ENCODE results near the gene CES3.

Gene CES3

DNA sequence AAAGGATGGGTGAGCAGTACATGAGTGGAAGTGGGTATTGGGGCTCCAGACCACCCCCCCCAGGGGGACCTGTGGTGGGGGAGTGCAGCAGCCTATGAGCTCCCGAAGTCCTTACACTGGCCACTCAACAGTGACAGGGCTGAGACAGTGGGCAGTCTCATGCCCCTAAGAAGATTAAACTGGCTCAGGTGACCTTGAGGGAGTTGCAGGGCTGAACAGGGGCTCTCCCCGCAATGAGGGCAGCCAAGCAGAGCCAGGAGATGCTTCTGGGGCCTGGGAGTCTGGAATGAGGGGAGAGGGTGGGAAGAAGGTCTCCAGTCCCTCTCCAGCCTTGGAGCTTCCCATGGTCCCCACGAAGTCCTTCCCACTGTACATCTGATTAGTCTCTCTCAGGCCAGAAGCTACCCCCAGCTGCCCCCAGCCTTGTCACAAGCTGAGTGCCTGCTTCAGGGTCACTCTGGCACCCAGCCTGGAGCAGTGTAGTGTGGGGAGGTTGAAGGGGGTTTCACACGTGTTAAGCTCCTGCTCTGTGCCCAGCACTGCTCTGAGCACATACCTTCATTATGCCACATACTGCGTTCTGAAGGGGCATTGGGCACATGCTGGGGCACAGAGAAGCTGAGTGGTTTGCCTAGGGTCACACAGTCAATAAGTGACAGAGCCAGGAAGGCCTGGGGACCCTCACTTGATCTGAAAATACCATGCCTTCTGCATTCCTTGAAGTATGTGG lies 41.3 kb upstream of the CES3 start:
- TF ChIP-seq POLR2AphosphoS5 (IDR thresholded peaks at IDR 0.05; ENCODE audit: low read depth, low read length) = no peak
- no peak for TF ChIP-seq TAF1 (IDR thresholded peaks at IDR 0.05; ENCODE audit: borderline replicate concordance, low read depth, low read length)
- TF ChIP-seq POLR2A (IDR thresholded peaks at IDR 0.05; ENCODE audit: low read depth, low read length) = no peak
- DNase-seq (ENCODE audit: insufficient read length) (no peak), FAIRE-seq (no peak)

DNA sequence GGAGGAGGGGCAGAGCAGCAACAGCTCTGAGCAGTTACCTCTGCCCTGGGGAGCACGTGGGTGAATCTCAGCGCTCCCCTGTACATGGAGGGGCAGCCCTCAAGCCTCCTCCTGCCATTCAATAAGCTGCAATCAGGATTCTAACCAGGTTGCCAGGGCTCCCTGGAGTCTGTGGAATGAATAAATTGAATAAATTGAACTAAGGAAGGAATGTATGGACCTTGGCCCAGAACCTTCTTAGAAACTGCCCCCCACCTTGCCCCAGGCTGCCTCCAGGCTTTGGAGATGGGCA lies 40.8 kb upstream of the CES3 start:
- no peak for DNase-seq (ENCODE audit: insufficient read length)
- TF ChIP-seq POLR2AphosphoS5 (IDR thresholded peaks at IDR 0.05; ENCODE audit: low read depth, low read length) (no peak), TAF1 (IDR thresholded peaks at IDR 0.05; ENCODE audit: borderline replicate concordance, low read depth, low read length) (no peak), POLR2A (IDR thresholded peaks at IDR 0.05; ENCODE audit: low read depth, low read length) (no peak)
- no peak for FAIRE-seq

DNA sequence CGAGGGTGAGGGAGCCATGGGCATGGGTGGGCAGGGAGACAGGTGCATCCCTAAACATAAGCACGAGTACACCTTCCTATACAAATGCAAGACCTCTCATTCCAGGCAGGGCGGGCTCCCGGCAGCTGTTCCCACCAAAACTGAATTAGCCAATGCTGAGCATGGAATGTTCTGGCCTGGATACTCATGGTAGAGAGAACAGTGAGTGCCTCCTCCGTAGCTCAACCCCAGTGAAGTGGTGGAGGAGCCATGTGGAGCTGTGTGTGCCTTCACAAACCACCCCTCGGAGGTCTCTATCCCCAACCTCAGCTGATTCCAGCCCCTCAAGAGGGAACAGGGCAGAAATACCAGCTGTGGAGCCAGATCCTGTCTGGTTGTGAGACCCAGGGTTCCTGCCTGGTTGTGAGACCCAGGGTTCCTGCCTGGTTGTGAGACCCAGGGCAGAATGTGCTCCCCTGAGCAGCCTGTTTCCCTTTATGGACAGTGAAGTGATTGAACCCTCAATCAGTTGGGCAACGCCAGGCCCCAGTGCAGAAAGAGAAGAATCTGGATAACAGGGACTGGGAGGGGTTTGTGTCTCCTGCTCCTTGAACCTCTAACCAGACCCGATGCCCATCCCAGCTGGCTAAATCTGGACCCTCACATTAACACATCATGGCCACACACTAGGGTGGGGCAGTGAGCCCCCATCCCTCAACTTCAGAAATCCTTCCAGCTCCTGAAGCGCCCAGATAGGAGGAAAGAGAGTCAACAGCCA lies 40.0 kb upstream of the CES3 start:
- FAIRE-seq (no peak), DNase-seq (ENCODE audit: insufficient read length) (no peak)
- TF ChIP-seq TAF1 (IDR thresholded peaks at IDR 0.05; ENCODE audit: borderline replicate concordance, low read depth, low read length) (no peak), POLR2A (IDR thresholded peaks at IDR 0.05; ENCODE audit: low read depth, low read length) (no peak), POLR2AphosphoS5 (IDR thresholded peaks at IDR 0.05; ENCODE audit: low read depth, low read length) (no peak)

DNA sequence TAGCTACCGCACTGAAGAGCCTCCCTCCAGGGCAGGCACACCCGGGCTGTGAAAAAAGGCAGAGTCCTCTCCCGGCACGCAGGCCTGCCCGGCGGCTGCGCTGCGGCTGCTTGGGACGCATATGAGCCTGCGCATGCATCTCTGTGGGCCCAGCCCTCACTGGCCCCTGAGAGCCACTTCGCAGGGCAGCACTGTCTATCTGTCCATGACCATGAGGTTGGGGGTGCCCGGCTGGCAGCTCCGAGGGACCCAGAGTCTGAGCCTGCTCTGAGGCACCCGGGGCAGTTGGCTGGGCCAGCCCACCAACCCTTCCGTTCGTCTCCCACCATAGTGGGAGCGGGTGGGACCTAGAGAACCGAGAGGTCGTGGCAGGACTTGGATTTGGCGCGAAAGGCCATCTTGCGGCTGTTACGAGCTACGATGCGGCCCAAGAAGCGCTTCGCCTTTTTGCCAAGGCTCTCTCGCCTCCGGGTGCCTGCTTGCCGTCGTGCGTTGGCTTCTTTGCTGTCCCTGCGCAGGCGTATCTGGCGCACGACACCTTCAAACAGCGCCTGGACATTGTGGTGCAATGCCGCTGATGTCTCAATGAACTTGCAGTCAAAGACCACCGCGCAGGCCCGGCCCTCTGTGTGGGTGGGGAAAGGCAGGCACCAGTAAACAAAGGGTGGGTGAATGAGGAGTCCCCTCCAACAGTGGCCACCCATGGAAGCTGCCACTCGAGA lies 39.2 kb upstream of the CES3 start:
- no peak for DNase-seq (ENCODE audit: insufficient read length)
- TF ChIP-seq TAF1 (IDR thresholded peaks at IDR 0.05; ENCODE audit: borderline replicate concordance, low read depth, low read length) (no peak), POLR2A (IDR thresholded peaks at IDR 0.05; ENCODE audit: low read depth, low read length) (no peak), POLR2AphosphoS5 (IDR thresholded peaks at IDR 0.05; ENCODE audit: low read depth, low read length) (no peak)
- no peak for FAIRE-seq

DNA sequence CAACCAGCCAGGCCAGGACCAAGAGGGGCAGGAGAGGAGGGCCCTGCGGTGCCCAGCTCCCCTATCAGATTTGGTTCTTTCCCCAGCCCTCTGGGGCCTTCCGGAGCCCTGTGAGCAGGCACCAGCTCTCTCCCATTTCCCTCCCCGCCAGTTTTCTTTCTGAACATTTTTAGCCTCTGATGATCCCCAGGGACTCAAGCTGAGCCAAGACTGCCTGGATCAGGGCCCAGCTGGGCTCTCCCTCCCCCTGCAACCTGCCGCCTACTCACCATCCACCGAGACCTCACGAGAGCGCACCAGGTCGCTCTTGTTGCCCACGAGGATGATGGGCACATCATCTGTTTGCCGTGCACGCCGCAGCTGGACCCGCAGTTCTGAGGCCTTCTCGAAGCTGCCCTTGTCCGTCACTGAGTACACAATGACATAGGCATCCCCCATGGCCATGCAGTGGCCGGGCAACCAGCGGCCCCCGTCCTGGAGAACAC lies 37.8 kb upstream of the CES3 start:
- FAIRE-seq (no peak), DNase-seq (ENCODE audit: insufficient read length) (no peak)
- TF ChIP-seq TAF1 (IDR thresholded peaks at IDR 0.05; ENCODE audit: borderline replicate concordance, low read depth, low read length) (no peak), POLR2A (IDR thresholded peaks at IDR 0.05; ENCODE audit: low read depth, low read length) (no peak), POLR2AphosphoS5 (IDR thresholded peaks at IDR 0.05; ENCODE audit: low read depth, low read length) (no peak)

DNA sequence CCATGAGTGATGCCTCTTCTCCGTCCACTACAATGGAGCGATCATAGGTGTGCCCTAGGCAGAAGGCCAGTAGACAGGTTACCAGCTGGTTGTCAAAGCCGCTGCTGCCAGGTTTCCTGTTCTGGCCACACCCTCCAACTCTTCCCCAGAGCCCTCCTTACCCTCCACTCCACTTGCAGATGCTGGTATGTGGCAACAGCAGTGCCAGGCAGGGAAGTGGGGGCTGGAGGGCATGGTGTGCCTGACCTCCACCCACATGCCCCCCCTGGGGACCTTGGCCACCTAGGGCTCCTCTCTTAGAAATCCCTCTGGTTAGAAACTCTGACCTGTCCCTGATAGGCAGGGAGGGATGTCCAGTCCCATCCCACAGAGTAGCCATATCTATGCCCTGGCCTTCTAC lies 37.2 kb upstream of the CES3 start:
- FAIRE-seq = no peak
- TF ChIP-seq TAF1 (IDR thresholded peaks at IDR 0.05; ENCODE audit: borderline replicate concordance, low read depth, low read length) (no peak), POLR2AphosphoS5 (IDR thresholded peaks at IDR 0.05; ENCODE audit: low read depth, low read length) (no peak), POLR2A (IDR thresholded peaks at IDR 0.05; ENCODE audit: low read depth, low read length) (no peak)
- DNase-seq (ENCODE audit: insufficient read length) = no peak

DNA sequence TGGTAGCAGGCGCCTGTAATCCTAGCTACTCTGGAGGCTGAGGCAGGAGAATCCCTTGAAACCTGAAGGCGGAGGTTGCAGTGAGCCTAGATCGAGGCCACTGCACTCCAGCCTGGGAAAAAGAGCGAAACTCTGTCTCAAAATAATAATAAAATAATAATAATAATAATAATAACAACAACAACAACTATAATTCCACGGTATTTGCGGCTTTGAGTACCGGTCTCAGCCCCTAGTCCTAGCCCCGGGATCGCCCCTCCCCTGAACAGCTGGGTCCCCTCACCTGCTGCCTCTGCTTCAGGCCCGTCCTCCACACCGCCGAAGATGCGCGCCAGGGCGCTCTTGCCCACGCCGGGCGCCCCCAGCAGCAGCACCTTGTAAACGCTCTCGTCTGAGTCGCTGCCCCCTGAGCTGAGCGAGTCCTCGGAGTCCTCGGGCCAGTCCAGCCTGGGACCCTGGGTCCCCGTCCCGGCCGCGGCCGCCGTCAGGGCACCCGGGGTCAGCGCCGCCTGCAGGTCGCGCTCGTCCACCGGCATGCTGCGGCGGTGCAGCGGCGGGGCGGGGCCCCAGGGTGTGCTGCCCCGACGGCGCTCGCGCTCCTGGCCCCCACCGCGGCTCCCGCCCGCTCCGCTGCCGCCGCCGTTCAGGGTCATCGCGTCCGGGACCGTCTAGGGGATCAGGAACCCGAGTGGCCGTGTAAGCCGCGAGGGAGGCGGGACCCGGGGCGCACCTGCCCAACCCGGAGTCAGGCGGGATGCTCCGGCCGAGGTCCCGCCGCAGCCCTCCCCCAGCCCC lies 36.3 kb upstream of the CES3 start:
- TF ChIP-seq POLR2A (IDR thresholded peaks at IDR 0.05; ENCODE audit: low read depth, low read length) = no peak
- no peak for TF ChIP-seq TAF1 (IDR thresholded peaks at IDR 0.05; ENCODE audit: borderline replicate concordance, low read depth, low read length)
- no peak for TF ChIP-seq POLR2AphosphoS5 (IDR thresholded peaks at IDR 0.05; ENCODE audit: low read depth, low read length)
- DNase-seq (ENCODE audit: insufficient read length) = peak; percentile 66
- FAIRE-seq = no peak

DNA sequence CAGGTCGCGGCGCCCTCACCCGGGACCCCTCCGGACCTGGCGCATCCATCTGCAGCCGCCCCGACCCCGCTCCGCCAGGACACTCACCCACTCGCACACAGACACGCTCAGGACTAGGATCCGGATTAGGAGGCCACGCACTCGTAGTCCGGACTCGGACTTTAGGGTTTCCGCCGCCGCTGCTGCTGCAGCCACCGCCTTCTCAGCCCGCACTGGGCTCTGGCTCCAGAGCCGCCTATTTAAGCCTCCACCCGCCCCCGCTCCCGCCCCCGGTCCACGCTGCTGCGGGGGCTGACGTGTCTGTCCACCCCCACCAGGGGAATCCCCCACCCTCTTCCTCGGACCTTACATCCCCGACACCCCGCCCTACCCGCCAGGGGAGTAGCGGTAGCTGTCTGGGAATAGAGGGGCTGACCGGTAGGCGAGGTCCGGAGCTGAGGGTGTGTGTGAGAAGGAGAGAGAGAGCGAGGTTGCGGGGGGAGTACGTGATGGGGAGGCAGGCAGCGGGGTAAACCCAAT lies 35.7 kb upstream of the CES3 start, which contains the start of gene RRAD:
TSS of gene RRAD (minus strand) at position 214 of the 519 bp plus-strand sequence. CDS start 356 bp downstream, outside the sequence.
- no peak for DNase-seq (ENCODE audit: insufficient read length)
- TF ChIP-seq TAF1 (IDR thresholded peaks at IDR 0.05; ENCODE audit: borderline replicate concordance, low read depth, low read length) = no peak
- no peak for TF ChIP-seq POLR2A (IDR thresholded peaks at IDR 0.05; ENCODE audit: low read depth, low read length)
- no peak for TF ChIP-seq POLR2AphosphoS5 (IDR thresholded peaks at IDR 0.05; ENCODE audit: low read depth, low read length)
- FAIRE-seq = peak; percentile 71

DNA sequence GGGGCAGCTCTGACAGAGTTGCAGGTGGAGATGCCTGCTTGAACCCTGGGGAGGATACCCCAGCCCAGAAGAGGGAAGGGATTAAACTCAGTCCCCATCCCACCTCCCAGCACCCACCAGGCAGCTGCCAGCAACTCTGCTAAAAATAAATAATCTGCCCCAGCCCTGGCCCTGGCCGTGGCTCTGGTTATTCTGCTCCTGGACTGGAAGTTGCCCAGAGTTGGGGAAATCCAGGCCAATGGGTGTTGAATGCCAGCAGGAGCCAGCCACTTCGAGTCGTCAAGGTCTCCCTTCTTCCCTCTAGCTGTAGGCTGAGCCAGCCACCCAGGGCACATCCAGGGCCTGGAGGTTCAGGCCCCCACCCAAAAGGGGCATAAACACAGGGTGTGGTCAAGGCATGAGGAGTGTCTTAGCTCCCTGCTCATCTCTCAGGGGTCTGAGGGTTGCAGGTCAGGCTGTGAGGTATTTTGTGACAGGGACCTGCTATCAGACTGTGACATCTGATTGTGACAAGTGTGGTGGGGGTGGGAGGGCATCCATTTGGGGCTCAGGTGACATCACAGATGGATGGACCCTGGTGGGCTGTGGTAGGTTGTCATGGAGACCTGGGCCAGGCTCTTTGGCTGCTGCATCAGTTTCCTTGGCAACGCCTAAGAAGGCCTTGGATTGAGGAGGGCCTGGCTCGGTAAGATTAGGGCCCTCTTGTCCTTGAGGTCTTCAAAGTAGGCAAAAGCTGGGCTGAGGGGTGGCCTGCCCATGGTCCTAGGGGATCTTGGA lies 34.7 kb upstream of the CES3 start:
- no peak for DNase-seq (ENCODE audit: insufficient read length)
- FAIRE-seq = no peak
- no peak for TF ChIP-seq POLR2A (IDR thresholded peaks at IDR 0.05; ENCODE audit: low read depth, low read length)
- TF ChIP-seq POLR2AphosphoS5 (IDR thresholded peaks at IDR 0.05; ENCODE audit: low read depth, low read length) = no peak

DNA sequence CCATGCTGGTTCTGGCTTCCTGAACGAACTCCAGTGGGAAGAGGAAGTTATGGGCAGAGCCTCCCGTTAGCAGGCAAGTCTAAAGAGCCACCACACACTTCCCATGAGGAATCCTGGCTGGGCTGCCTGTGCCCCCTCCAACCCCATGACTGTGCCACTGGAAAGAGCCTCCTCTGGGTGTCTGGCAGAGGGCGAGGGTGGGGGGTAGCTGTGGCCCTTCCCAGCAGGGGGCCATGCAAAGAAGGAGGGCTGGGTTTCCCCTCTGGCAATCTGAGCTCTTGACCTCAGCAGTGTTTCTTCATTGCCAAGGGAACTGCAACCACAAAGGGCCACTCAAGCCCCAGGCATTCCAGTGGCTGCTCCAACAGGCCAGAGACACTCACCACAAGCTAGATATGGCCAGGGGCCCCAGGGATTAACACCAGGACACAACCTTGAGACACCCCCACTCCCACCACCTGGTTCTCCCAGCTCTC lies 34.1 kb upstream of the CES3 start:
- TF ChIP-seq TAF1 (IDR thresholded peaks at IDR 0.05; ENCODE audit: borderline replicate concordance, low read depth, low read length) = no peak
- TF ChIP-seq POLR2A (IDR thresholded peaks at IDR 0.05; ENCODE audit: low read depth, low read length) = no peak
- no peak for DNase-seq (ENCODE audit: insufficient read length)
- FAIRE-seq = no peak
